ENCODE results near the gene GFI1B. TPM values are rescaled to one million over a fixed set of nuclear protein-coding genes. Genes with fewer than 3 reads are reported as not detected.
A peak's percentile ranks its signal among the peaks of the same experiment; 100 is the strongest.

Gene GFI1B
- total and polyA plus RNA-seq, 4 donors: 0.05 to 53.6 TPM; not detected in 2

GRCh38 chr9:133004999-133005760, 26.7 kb downstream of the GFI1B start:
- no peak overlapping the region for H3K4me3 ChIP-seq (ENCODE audit: low read depth in 1 of 3, low read length in 3 of 3)
- WGBS: 87% methylated on average over 14 of the region's 14 CpGs
- no peak overlapping the region for H3K9ac ChIP-seq (ENCODE audit: low read depth in 1 of 2, low read length in 2 of 2)
- DNase-seq (ENCODE audit: low spot score): peak; percentile 39
- H3K27ac ChIP-seq (ENCODE audit: low read depth in 1 of 2, low read length in 2 of 2): no peak overlapping the region
- TF ChIP-seq GABPA (IDR thresholded peaks at IDR 0.05 in 1 of 2, conservative IDR thresholded peaks at IDR 0.05 in 1 of 2) (no peak), REST (IDR thresholded peaks at IDR 0.05) (no peak), ZBTB33 (IDR thresholded peaks at IDR 0.05) (no peak), HNF4A (conservative IDR thresholded peaks at IDR 0.05) (no peak), FOXA2 (IDR thresholded peaks at IDR 0.05) (no peak), YY1 (IDR thresholded peaks at IDR 0.05) (no peak), FOXA1 (IDR thresholded peaks at IDR 0.05) (no peak), JUND (IDR thresholded peaks at IDR 0.05) (no peak), MAX (IDR thresholded peaks at IDR 0.05) (no peak), TAF1 (conservative IDR thresholded peaks at IDR 0.05) (no peak), ATF3 (IDR thresholded peaks at IDR 0.05) (no peak), NR2F2 (IDR thresholded peaks at IDR 0.05) (no peak), SP1 (IDR thresholded peaks at IDR 0.05) (no peak)
- TF ChIP-seq, protein P1, sequence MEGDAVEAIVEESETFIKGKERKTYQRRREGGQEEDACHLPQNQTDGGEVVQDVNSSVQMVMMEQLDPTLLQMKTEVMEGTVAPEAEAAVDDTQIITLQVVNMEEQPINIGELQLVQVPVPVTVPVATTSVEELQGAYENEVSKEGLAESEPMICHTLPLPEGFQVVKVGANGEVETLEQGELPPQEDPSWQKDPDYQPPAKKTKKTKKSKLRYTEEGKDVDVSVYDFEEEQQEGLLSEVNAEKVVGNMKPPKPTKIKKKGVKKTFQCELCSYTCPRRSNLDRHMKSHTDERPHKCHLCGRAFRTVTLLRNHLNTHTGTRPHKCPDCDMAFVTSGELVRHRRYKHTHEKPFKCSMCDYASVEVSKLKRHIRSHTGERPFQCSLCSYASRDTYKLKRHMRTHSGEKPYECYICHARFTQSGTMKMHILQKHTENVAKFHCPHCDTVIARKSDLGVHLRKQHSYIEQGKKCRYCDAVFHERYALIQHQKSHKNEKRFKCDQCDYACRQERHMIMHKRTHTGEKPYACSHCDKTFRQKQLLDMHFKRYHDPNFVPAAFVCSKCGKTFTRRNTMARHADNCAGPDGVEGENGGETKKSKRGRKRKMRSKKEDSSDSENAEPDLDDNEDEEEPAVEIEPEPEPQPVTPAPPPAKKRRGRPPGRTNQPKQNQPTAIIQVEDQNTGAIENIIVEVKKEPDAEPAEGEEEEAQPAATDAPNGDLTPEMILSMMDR (IDR thresholded peaks at IDR 0.05; ENCODE audit: low read depth, low read length, missing input control): no peak
- peaks cover 0 to 1% (median 0%) of the 10 kb centered on the region in 4 donors for H3K4me1 ChIP-seq (ENCODE audit: control insufficient read depth in 4 of 4, insufficient read depth in 4 of 4, low read length in 3 of 4)
- H3K36me3 ChIP-seq (ENCODE audit: control insufficient read depth in 4 of 4, insufficient read depth in 3 of 4, low read depth in 1 of 4, low read length in 3 of 4): no peaks in the 10 kb centered on the region
- H3K27me3 ChIP-seq (ENCODE audit: control insufficient read depth in 4 of 4, insufficient read depth in 4 of 4, low read length in 3 of 4): peaks cover 0 to 7% (median 0%) of the 10 kb centered on the region in 4 donors
- no peaks in the 10 kb centered on the region for H3K9me3 ChIP-seq (ENCODE audit: control insufficient read depth in 4 of 4, low read length in 3 of 4)

- peaks cover 0 to 7% (median 0%) of the 10 kb centered on the region in 4 donors for H3K27me3 ChIP-seq (ENCODE audit: control insufficient read depth in 4 of 4, insufficient read depth in 4 of 4, low read length in 3 of 4)
- 78% methylated on average over 3 of the region's 3 CpGs for WGBS
- no peak overlapping the region for H3K4me3 ChIP-seq (ENCODE audit: low read depth in 1 of 3, low read length in 3 of 3)
- H3K9ac ChIP-seq (ENCODE audit: low read depth in 1 of 2, low read length in 2 of 2): no peak overlapping the region
- H3K4me1 ChIP-seq (ENCODE audit: control insufficient read depth in 4 of 4, insufficient read depth in 4 of 4, low read length in 3 of 4): peaks cover 0 to 1% (median 0%) of the 10 kb centered on the region in 4 donors
- H3K27ac ChIP-seq (ENCODE audit: low read depth in 1 of 2, low read length in 2 of 2): no peak overlapping the region
- DNase-seq (ENCODE audit: low spot score): no peak
- H3K9me3 ChIP-seq (ENCODE audit: control insufficient read depth in 4 of 4, low read length in 3 of 4): no peaks in the 10 kb centered on the region
- H3K36me3 ChIP-seq (ENCODE audit: control insufficient read depth in 4 of 4, insufficient read depth in 3 of 4, low read depth in 1 of 4, low read length in 3 of 4): no peaks in the 10 kb centered on the region
- TF ChIP-seq YY1 (IDR thresholded peaks at IDR 0.05): no peak
- no peak for TF ChIP-seq FOXA2 (IDR thresholded peaks at IDR 0.05)
- TF ChIP-seq REST (IDR thresholded peaks at IDR 0.05): no peak
- no peak for TF ChIP-seq NR2F2 (IDR thresholded peaks at IDR 0.05)
- no peak for TF ChIP-seq FOXA1 (IDR thresholded peaks at IDR 0.05)
- no peak for TF ChIP-seq TAF1 (conservative IDR thresholded peaks at IDR 0.05)
- TF ChIP-seq ZBTB33 (IDR thresholded peaks at IDR 0.05): no peak
- no peak for TF ChIP-seq RAD21 (IDR thresholded peaks at IDR 0.05)
- TF ChIP-seq JUND (IDR thresholded peaks at IDR 0.05): no peak
- no peak for TF ChIP-seq GABPA (IDR thresholded peaks at IDR 0.05 in 1 of 2, conservative IDR thresholded peaks at IDR 0.05 in 1 of 2)
- no peak for TF ChIP-seq ATF3 (IDR thresholded peaks at IDR 0.05)
These were observed 27.5 kb downstream of the GFI1B start for GRCh38 chr9:133005957-133006356.
